Right lobe of liver (tissue), 6 donors: ENCODE results near the gene PLEKHG3. TPM values are rescaled to one million over a fixed set of nuclear protein-coding genes. Genes with fewer than 3 reads are reported as not detected.

Source experiments
- ATAC-seq, 4 donors: fragments of 200-7000 bp; cut with Tn5 transposase; one replicate each; pipeline ENCODE4 v1.9.1; 2020; ENCODE audit warnings: mild to moderate bottlenecking in 4 of 4, moderate library complexity in 4 of 4
- DNase-seq, 3 donors: peaks; one replicate each; pipeline ENCODE4 v3.0.0-alpha.2; 2020
- H3K27ac ChIP-seq, 3 donors: fragments of 200-600 bp; one replicate each; pipeline ENCODE4 v1.8.0; 2022
- H3K27me3 ChIP-seq, 2 donors: fragments of 200-600 bp; one replicate each; pipeline ENCODE4 v1.8.0; 2022
- H3K36me3 ChIP-seq, 4 donors: fragments of 200-600 bp; sonication (generic) in 1 of 4; one replicate each; pipeline versions ENCODE4 v1.5.1 to v1.8.0; 2017 to 2022; ENCODE audit warnings: control low read depth in 1 of 4
- H3K4me1 ChIP-seq, 4 donors: fragments of 200-600 bp; sonication (generic) in 1 of 4; one replicate each; pipeline versions ENCODE4 v1.5.1 to v1.8.0; 2017 to 2022; ENCODE audit warnings: control low read depth in 1 of 4
- H3K4me3 ChIP-seq, 3 donors: fragments of 200-600 bp; one replicate each; pipeline ENCODE4 v1.8.0; 2022
- H3K9me3 ChIP-seq, 4 donors: fragments of 200-600 bp; sonication (generic) in 1 of 4; one replicate each; pipeline versions ENCODE4 v1.5.1 to v1.8.0; 2017 to 2022; ENCODE audit warnings: control low read depth in 1 of 4
- CTCF ChIP-seq, 4 donors: fragments of 200-600 bp in 3 of 4; fragments of 450-650 bp in 1 of 4; IDR thresholded peaks; one replicate each; pipeline versions ENCODE4 v1.5.1 to v1.8.0; 2016 to 2022; ENCODE audit warnings: antibody characterized with exemption in 4 of 4, mild to moderate bottlenecking in 2 of 4
- POLR2A ChIP-seq: fragments of 450-650 bp; IDR thresholded peaks from one replicate; pipeline ENCODE4 v1.6.1; 2017; ENCODE audit warnings: antibody characterized with exemption, mild to moderate bottlenecking
- WGBS: methylation state at CpG from one replicate; pipeline ENCODE4 v1.1.6; 2018; ENCODE audit warnings: low coverage, low lambda C conversion rate; ENCODE audit not compliant: insufficient coverage; ENCODE audit errors: missing lambda C conversion rate; 5-methylcytosine and 5-hydroxymethylcytosine counted together
- intact Hi-C, 2 donors: fragments of 100-400 bp; cut with DNase I; formaldehyde crosslinking; loops; one replicate each; pipeline versions ENCODE4 v1.11.2 to v1.14.1; 2022
- total RNA-seq, 6 experiments: library from RNA; depleted of rRNA in 2 of 6; stranded (reverse); fragments of >200 nt in 2 of 6; fragmentation: NEBNext Ultra II Directional in 3 of 6; extraction: Animal tissue kit (Norgen Biotek cat#: 25700) in 3 of 6; gene quantifications; one replicate each; pipeline versions ENCODE4 v1.1.0 to v1.2.4, GENCODE V29; 2016 to 2023
- donor health status: DM: no; HTN: yes; CAD: no.
- donor health status: DM: no; HTN: no; CAD: no.
- donor health status: DM: no; HTN: no; CAD: no.
- donor health status: DM: no; HTN: yes; CAD: no.
- donor health status: DM: no; HTN: yes; CAD: no.

PLEKHG3 gene
- total RNA-seq, 6 experiments from 2014 or later = 25.4 to 49.1 (median 28.0) TPM

GRCh38 chr14:64770751-64771150 is 66.5 kb downstream of the PLEKHG3 start:
- Histone ChIP-seq H3K27ac (no peak overlapping the region), H3K27me3 (no peaks in the 10 kb centered on the region), H3K4me3 (no peak overlapping the region), H3K36me3 (no peaks in the 10 kb centered on the region), H3K9me3 (no peaks in the 10 kb centered on the region), H3K4me1 (no peaks in the 10 kb centered on the region)
- intact Hi-C loops = loop anchor here in 1 of 2 donors (10.0 kb wide), 1 partner anchor 104 kb away; the partner anchor contains the start of gene SPTB
- ATAC-seq = no peak
- DNase-seq = no peak
- TF ChIP-seq POLR2A (no peak), CTCF (IDR thresholded peaks at IDR 0.05) (no peak)
- 91% methylated on average over 4 of the region's 18 CpGs for WGBS

- no peak overlapping the region for H3K27ac ChIP-seq
- no peak overlapping the region for H3K4me3 ChIP-seq
- TF ChIP-seq POLR2A = no peak
- no peak for TF ChIP-seq CTCF (IDR thresholded peaks at IDR 0.05)
- intact Hi-C loops = loop anchor here in 1 of 2 donors (10.0 kb wide), 1 partner anchor 104 kb away; the partner anchor contains the start of gene SPTB
- no peaks in the 10 kb centered on the region for H3K9me3 ChIP-seq
- no peaks in the 10 kb centered on the region for H3K4me1 ChIP-seq
- no peaks in the 10 kb centered on the region for H3K36me3 ChIP-seq
- ATAC-seq = no peak
- H3K27me3 ChIP-seq = no peaks in the 10 kb centered on the region
- WGBS = 43% methylated on average over 1 of the region's 2 CpGs
- no peak for DNase-seq
Measured at GRCh38 chr14:64771161-64771560, 66.9 kb downstream of the PLEKHG3 start.

- no peak overlapping the region for H3K4me3 ChIP-seq
- ATAC-seq (no peak), DNase-seq (no peak)
- intact Hi-C loops = loop anchor here in 1 of 2 donors (10.0 kb wide), 1 partner anchor 102 kb away; the partner anchor contains the start of gene SPTB
- H3K27me3 ChIP-seq = no peaks in the 10 kb centered on the region
- no peaks in the 10 kb centered on the region for H3K36me3 ChIP-seq
- no peaks in the 10 kb centered on the region for H3K4me1 ChIP-seq
- H3K9me3 ChIP-seq = no peaks in the 10 kb centered on the region
- WGBS = no CpG with 5 or more reads among the region's 36 CpGs
- peak in 1 of 4 donors; percentile 9 for TF ChIP-seq CTCF (IDR thresholded peaks at IDR 0.05)
- TF ChIP-seq POLR2A = no peak
- H3K27ac ChIP-seq = no peak overlapping the region
Measured at GRCh38 chr14:64772397-64772950, 68.2 kb downstream of the PLEKHG3 start.

DNA sequence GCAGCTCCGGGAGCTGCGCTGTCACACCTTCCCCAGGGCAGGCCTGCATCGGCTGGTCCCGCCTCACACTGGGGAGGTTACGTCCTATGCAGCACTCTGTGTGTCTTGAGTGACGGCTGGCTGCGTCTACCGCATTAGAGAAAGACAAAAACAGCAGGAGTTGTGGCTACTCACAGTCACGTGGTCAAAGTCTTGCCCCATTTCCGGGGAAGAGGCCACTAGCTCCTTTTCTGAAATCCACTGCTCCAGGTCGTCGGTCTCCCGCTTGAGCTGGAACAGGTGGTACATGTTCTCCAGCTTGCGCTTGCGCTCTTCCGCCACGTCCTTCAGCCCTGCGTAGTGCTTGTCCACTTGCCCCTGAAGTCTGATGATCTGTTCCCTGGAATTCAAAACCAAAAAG is 68.8 kb downstream of the PLEKHG3 start:
- no CpG with 5 or more reads among the region's 18 CpGs for WGBS
- H3K4me1 ChIP-seq = peaks cover 0 to 3% (median under 1%) of the 10 kb centered on the region in 4 donors
- TF ChIP-seq POLR2A (no peak), CTCF (IDR thresholded peaks at IDR 0.05) (no peak)
- DNase-seq (no peak), ATAC-seq (no peak)
- H3K27ac ChIP-seq = no peak overlapping the region
- no peak overlapping the region for H3K4me3 ChIP-seq
- no peaks in the 10 kb centered on the region for H3K27me3 ChIP-seq
- H3K9me3 ChIP-seq = no peaks in the 10 kb centered on the region
- no peaks in the 10 kb centered on the region for H3K36me3 ChIP-seq
- intact Hi-C loops = loop anchor here in 1 of 2 donors (10.0 kb wide), 1 partner anchor 102 kb away; the partner anchor contains the start of gene SPTB
